NCI-H1105 treated with DMSO at 0.1 percent for 48 hours (cell line): ENCODE measurements around the gene RHBDL1.

ENCODE experiments used
- DNase-seq: peaks from one replicate; lab custom pipeline; 2025; lab: John Stamatoyannopoulos, UW

Gene RHBDL1

GRCh38 chr16:674968-675883 is at the start of gene RHBDL1:
Gene RHBDL1, plus strand, starts transcription at chr16:675671. Its CDS starts 120 bp downstream, at chr16:675791.
- no peak for DNase-seq

DNA sequence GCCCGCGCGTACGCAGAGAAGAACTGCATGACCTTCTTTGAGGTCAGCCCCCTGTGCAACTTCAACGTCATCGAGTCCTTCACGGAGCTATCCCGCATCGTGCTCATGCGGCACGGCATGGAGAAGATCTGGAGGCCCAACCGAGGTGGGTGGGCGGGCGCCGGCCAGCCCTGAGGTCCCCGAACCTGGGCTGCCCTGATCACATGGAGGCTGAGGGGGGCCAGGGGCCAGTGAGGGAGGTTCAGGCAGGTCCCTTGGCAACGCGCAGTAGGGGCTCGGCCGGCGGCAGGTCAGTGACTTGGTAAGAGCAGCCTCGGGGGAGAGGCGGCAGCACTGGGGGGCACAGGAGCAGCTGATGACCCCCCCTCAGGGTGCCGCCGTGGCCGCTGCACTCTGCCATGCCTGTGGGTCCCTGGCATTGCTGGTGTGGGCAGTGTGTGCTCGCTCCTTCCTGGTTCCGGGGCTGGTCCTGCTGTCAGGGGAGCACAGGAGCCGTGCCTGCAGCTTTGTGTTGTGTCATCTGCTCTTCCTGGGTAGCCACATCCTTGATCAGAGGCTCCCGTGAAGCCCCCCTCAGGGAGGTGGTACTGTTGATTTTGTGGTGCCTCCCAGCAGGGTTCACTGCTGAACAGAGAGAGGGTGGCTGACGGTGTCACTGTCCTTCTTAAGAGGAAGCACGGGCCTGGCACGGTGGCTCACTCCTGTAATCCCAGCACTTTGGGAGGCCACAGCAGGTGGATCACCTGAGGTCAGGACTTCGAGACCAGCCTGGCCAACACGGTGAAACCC is 49.3 kb upstream of the RHBDL1 start:
- no peak for DNase-seq

GRCh38 chr16:626787-627453 is 48.6 kb upstream of the RHBDL1 start:
- no peak for DNase-seq

DNA sequence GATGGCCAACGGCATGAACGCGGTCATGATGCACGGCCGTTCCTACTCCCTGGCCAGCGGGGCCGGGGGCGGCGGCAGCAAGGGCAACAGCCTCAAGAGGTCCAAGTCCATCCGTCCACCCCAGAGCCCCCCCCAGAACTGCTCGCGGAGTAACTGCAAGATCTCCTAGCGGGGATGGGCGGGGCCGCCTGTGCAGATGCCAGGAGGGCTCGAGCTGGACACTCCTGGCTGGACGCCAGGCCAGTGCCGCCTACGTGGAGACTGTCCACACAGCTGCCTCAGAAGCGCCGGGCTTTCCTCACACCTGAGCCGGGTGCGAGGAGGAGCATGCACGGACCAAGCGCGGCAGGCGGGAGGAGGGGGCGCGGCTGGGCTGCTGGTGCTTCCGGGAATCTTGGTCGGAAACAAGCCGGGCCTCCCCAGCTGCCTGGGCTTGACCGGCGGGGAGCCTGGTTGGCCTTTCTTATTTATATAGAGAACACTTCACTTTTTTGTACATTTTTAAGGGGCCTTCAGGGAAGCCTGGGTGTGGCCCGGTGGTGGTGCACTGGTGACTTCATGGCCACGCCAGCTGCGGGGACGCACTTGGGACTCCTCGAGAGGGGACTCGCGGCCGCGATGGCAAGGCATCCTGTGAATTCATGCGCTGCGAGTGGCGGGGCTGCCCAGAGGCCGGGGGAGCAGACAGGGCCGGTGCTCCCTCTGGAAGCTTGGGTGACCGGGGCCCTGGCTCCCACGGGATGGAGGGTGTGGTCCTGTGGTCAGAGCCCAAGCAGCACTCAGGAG is 47.8 kb upstream of the RHBDL1 start:
- DNase-seq, result no peak

DNA sequence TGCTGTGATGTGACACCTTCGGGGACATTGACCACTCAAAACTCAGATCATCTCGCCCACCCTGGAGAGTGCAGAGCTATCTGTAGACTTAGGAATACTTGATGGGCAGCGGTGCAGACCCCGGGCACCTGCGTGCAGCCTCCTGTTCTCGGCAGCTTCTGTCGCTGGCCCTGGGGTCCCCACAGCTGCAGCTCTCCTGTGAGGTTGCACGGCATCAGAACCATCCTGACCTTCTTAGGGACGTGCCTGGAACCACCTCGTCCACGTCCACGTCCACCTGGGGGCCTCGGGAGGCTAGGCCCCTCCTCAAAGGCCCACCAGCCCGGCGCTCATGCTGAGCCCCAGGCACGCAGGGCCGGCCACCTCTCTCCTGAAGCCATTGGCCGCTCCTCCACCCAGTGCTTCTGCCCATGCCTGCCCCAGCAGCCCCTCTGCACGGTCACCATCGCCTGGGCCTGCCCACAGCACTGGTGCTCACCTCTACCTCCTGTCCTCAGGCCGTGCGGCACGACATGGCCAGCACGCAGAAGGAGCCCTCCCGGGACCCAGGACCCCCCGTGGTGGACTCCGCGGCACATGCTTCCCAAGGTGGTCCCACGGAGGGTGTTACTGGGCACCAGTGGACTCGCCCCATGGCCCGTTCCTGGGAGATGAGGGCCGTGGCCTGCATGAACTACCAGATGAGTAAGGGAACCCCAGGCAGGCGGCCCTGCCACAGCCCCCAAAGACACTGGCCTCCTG is 47.0 kb upstream of the RHBDL1 start:
- no peak for DNase-seq

GRCh38 chr16:629185-629832 is 46.2 kb upstream of the RHBDL1 start:
- DNase-seq, result no peak

- no peak for DNase-seq
These were observed 45.6 kb upstream of the RHBDL1 start for GRCh38 chr16:629833-630248.

GRCh38 chr16:630249-630814 is 45.1 kb upstream of the RHBDL1 start:
- DNase-seq, result no peak

- DNase-seq, result no peak
These were observed 44.6 kb upstream of the RHBDL1 start, which contains the start of gene WFIKKN1 for GRCh38 chr16:630815-631405. Gene WFIKKN1, plus strand, starts transcription at chr16:630985. Its CDS starts 269 bp downstream, at chr16:631254.

GRCh38 chr16:631808-632358 is 43.6 kb upstream of the RHBDL1 start:
- DNase-seq, result no peak

DNA sequence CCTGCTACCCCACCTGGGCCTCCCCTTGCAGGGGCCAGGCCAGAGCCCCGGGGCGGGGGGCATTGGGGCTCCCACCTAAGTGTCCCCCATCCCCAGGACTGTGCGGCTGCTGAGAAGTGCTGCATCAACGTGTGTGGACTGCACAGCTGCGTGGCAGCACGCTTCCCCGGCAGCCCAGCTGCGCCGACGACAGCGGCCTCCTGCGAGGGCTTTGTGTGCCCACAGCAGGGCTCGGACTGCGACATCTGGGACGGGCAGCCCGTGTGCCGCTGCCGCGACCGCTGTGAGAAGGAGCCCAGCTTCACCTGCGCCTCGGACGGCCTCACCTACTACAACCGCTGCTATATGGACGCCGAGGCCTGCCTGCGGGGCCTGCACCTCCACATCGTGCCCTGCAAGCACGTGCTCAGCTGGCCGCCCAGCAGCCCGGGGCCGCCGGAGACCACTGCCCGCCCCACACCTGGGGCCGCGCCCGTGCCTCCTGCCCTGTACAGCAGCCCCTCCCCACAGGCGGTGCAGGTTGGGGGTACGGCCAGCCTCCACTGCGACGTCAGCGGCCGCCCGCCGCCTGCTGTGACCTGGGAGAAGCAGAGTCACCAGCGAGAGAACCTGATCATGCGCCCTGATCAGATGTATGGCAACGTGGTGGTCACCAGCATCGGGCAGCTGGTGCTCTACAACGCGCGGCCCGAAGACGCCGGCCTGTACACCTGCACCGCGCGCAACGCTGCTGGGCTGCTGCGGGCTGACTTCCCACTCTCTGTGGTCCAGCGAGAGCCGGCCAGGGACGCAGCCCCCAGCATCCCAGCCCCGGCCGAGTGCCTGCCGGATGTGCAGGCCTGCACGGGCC is 42.8 kb upstream of the RHBDL1 start:
- no peak for DNase-seq

DNA sequence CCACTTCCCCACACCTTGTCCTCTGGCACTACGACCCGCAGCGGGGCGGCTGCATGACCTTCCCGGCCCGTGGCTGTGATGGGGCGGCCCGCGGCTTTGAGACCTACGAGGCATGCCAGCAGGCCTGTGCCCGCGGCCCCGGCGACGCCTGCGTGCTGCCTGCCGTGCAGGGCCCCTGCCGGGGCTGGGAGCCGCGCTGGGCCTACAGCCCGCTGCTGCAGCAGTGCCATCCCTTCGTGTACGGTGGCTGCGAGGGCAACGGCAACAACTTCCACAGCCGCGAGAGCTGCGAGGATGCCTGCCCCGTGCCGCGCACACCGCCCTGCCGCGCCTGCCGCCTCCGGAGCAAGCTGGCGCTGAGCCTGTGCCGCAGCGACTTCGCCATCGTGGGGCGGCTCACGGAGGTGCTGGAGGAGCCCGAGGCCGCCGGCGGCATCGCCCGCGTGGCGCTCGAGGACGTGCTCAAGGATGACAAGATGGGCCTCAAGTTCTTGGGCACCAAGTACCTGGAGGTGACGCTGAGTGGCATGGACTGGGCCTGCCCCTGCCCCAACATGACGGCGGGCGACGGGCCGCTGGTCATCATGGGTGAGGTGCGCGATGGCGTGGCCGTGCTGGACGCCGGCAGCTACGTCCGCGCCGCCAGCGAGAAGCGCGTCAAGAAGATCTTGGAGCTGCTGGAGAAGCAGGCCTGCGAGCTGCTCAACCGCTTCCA is 42.0 kb upstream of the RHBDL1 start:
- DNase-seq, result no peak

DNA sequence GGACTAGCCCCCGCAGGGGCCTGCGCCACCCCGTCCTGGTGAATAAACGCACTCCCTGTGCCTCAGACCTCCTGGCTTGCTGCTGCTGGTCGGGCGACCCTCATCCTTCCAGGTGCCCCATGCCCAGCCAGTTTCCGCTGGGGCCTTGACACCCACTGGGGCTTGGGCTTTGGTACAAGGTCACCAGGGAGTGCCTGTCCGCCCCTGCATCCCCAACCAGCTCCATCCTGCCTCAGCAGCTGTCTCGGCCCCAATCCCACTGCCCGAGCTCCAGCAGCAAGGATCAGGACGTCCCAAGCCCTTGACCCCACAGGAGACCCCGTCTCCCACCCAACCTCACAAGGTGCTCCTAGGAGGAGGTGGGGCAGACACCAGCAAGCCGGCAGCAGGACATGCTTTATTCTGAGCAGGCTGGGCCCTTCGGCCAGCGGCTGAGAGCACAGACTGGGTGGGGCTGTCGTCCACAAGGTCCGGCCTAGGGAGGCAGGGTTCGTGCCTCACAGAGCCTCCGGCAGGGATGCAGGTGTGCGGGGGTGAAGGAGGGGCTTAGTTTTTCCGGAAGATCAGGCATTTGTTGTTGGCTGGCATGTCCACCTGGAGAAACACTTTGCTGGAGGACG is 41.3 kb upstream of the RHBDL1 start:
- DNase-seq, result no peak

- DNase-seq, result no peak
These were observed 40.5 kb upstream of the RHBDL1 start for GRCh38 chr16:634996-635395.

GRCh38 chr16:635573-636205 is 39.8 kb upstream of the RHBDL1 start:
- DNase-seq, result no peak

DNA sequence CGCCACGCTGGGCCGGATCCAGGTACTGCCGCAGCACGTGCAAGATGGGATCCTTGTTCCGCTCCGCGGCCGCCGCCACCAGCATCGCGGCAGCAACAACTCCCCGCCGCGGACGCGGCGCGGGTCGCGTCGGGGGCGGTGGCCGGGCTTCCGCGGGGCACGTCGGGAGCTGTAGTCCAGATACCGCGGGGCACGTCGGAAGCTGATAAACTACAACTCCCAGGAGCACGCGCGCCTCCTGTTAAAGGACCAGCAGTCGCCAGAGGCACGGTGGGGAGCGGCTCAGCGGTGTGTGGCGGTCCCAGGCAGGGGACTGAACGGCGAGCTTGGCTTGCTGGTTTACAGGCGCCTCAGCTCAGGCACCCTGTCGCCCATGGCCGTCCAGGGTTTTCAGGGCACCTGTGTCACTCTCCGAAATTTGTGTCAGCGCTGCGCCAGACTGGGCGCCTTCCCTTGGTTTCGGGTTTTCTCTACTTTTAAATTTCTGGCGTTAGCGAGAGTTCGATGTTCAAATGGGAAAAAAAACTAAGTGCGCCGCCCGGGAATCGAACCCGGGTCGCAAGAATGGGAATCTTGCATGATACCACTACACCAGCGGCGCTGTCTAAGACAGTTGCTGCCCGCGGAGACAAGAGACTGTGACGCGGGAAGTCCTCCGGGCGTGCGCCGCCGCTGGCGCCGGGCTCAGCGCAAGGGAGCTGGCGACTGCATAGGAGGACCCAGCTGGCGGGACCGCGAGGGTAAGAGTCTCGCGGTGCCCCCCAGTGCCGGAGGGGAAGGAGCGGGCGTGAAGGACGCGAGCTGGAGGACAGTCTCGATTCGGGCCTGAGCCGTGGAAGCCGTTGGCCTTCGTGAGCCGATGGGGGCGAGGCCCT is 39.0 kb upstream of the RHBDL1 start, which contains the start of gene METTL26:
Gene METTL26 (minus strand): TSS at position 100 of the 875 bp plus-strand sequence. CDS start 15 bp downstream, at position 85.
- DNase-seq, result peak; percentile 68
